Measurements from ENCODE around the gene RAD9A.
"Not testable (repeated sequence)": the region's sequence is repeated elsewhere in the genome, so short reads cannot be mapped to it uniquely, and the experiment has no call there.

The RAD9A gene

DNA sequence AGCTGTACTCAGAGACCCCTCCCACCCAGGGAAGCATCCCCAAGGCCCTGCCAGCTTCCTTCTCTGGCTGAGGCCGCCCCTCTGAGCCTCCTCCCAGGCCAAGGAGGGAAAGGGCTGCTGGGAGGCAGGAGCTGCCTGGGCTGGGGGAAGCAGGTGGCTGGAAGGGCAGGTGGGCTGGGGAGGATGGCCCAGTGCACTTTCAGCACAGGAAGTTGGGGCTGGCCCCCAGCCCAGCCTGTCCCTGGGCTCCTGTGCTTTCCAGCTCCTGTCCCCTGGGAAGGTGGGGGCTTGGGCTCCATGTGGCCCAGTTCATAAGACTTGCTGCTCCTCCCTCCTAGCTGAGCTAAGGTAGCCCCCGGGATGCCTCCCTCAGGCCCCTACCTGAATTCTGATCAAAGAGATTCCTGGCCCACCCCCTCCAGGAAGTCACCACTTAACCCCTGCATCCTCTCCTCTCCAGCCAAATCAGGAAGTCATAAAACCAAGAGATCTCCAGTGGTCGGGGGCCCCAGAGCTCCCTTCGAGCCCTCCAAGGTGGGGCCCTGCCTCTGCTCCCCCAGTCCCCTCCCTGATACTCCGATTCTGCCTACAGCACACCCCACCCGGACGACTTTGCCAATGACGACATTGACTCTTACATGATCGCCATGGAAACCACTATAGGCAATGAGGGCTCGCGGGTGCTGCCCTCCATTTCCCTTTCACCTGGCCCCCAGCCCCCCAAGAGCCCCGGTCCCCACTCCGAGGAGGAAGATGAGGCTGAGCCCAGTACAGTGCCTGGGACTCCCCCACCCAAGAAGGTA, 5.0 kb downstream of the RAD9A start:
- no peak for DNase-seq (ENCODE audit: low read depth in 2 of 2)

GRCh38 chr11:67397536-67397935, 5.8 kb downstream of the RAD9A start:
- no peak for DNase-seq (ENCODE audit: low read depth in 2 of 2)

DNA sequence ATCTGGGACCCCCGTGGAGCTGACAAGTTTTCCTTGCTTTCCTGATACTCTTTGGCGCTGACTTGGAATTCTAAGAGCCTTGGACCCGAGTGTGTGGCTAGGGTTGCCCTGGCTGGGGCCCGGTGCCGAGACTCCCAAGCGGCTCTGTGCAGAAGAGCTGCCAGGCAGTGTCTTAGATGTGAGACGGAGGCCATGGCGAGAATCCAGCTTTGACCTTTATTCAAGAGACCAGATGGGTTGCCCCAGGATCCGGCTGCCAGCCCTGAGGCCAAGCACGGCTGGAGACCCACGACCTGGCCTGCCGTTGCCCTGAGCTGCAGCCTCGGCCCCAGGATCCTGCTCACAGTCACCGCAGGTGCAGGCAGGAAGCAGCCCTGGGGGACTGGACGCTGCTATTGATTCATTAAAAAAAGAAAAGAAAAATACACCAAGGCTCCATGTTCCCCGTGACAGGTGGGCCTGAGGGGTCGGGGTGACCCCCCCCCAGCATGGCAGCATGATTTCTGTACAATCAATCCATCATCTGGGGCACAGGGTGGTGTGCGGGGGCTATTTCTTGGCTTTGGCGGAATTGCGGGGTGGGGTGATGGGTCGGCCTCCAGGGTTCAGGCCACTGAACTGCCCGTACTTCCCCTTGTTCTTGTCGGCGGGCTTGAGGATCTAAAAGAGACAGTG, 6.3 kb downstream of the RAD9A start:
- DNase-seq (ENCODE audit: low read depth in 2 of 2) = no peak

- DNase-seq (ENCODE audit: low read depth in 2 of 2) = no peak
These were observed 7.1 kb downstream of the RAD9A start for GRCh38 chr11:67398661-67399563.

GRCh38 chr11:67400251-67400941, 8.6 kb downstream of the RAD9A start:
- DNase-seq (ENCODE audit: low read depth in 2 of 2) = no peak

GRCh38 chr11:67400942-67401494, 9.2 kb downstream of the RAD9A start:
- no peak for DNase-seq (ENCODE audit: low read depth in 2 of 2)

DNA sequence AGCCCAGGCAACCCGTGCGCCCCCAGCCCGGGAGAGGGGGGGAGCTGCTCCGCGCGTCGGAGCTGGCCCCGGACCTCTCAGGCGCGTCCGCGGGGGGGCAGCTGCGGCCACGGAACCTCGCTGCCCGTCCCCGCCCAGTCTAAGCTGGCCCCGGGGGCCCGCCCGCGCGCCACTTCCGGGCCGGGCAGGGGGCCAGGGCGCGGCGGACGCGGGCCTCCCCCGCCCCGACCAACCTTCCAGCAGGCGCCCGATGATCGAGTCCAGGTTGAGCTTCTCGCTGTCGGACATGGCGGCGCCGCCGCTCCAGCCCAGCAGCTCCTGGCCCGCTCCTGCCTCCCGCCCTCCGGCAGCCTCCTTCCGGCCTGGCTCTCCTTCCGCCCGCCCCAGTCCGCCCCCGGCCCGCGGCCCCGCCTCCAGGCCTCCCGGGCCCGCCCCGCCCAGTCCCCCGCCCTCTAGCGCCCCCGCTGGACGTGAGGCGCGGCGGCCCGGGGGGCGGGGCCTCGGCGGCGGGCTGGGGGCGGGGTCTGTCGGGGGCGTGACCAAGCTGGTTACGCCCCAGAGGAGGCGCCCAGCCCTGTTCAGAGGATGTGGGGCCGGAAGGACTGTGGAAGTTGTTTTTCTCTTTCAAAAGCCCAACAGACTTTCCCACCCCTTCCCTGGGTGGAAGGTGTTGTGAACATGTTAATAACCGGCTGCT, 9.9 kb downstream of the RAD9A start, which contains the start of gene PPP1CA:
Gene PPP1CA (minus strand): TSS at position 364 of the 697 bp plus-strand sequence. CDS start 76 bp downstream, at position 288.
- DNase-seq (ENCODE audit: low read depth in 2 of 2) = peak; percentile 86

- not testable (repeated sequence) for DNase-seq (ENCODE audit: low read depth in 2 of 2)
These were observed 10.5 kb downstream of the RAD9A start for GRCh38 chr11:67402192-67402839.

GRCh38 chr11:67403085-67403484, 11.3 kb downstream of the RAD9A start:
- DNase-seq (ENCODE audit: low read depth in 2 of 2) = not testable (repeated sequence)

DNA sequence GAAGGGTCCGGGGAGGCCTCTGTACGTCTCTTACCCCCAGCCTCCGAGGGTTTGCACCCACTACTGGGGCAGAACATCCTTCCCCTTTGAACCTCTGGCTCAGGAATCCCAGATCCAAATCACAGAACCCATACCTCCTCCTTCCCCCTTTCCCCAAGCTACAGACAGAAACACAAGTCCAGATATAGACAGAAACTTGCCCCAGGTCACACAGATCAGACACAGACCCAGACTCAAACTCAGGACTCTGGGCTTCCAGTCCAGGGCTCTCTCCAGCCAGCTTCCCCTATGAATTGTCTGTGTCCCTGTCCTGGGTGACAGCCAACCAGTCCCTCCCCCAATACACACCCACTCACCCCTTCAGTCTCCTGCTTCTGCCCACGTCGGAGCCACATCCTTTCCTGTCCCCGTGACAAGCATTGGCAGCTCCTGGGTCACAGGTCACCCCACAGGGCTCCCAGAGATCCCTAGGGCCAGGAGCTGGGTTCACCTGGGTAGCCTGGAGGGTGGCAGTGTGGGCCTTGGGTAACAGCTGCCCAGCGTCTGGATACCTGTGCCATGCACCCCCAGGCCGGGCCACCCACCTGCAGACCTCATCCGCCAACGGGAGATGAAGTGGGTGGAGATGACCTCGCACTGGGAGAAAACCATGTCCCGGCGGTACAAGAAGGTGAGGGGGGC, 12.9 kb downstream of the RAD9A start:
- no peak for DNase-seq (ENCODE audit: low read depth in 2 of 2)

DNA sequence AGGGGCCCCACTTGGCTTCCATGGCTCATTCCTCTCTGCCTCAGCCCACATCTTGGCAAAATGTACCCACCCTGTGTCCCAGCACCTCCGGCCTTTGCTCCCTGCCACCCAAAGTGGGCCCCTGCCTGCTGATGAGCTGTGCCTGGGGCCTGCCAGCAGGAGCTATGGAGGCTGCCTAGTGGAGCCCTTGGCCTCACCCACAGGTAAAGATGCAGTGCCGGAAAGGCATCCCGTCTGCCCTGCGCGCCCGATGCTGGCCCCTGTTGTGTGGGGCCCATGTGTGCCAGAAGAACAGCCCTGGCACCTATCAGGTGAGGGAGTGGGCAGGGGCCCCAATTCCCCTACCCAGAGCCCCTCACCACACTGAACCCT, 13.4 kb downstream of the RAD9A start:
- no peak for DNase-seq (ENCODE audit: low read depth in 2 of 2)

DNA sequence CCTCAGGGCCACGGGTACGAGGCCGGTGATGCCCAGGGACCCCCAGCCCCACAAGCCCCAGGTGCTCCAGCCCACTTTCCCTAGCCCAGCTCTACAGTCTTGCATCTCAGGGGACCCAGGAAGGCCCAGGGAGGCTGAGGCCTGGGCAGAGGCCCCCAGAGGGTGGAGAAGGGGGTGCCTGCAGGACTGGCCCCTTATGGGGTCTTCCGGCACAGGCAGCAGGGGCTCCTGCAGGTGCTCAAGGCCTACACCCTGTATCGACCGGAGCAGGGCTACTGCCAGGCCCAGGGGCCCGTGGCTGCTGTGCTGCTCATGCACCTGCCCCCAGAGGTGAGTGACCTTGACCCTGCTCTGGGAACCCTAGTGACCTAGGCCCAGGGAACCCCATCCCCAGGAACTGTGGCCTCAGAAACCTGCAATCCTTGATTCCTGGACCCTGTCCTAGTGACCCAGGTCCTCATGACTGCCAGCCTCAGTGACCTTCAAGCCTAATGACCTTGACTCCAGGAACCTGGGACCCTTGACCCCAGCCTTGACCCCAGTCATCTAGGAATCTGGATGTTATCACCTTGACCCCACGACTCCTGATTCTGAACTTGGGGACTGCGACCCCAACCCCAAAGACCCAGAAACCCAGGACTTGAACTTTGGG, 14.0 kb downstream of the RAD9A start:
- DNase-seq (ENCODE audit: low read depth in 2 of 2) = no peak

DNA sequence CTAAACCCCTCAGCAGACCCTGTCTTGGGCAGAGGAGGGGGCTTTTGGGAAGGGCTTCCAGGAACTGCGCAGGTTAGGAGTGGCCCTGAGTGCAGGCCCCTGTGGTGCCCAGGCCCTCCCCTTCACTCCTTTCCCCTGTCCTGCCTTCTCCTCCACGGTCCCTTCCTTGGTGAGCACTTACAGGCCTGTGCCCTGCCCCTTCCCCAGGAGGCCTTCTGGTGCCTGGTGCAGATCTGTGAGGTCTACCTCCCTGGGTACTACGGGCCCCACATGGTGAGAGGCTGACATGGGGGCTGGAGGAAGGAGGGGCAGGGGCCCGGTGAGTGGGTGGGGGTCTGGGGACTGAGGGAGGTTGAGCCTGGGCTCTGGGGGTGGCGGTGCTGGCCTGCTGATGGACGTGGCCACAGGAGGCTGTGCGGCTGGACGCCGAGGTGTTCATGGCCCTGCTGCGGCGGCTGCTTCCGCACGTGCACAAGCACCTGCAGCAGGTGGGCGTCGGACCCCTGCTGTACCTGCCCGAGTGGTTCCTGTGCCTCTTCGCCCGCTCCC, 14.7 kb downstream of the RAD9A start:
- no peak for DNase-seq (ENCODE audit: low read depth in 2 of 2)

GRCh38 chr11:67406969-67407687, 15.3 kb downstream of the RAD9A start:
- DNase-seq (ENCODE audit: low read depth in 2 of 2) = no peak

- DNase-seq (ENCODE audit: low read depth in 2 of 2) = no peak
These were observed 15.9 kb downstream of the RAD9A start for GRCh38 chr11:67407688-67408163.

GRCh38 chr11:67408437-67409200, 16.8 kb downstream of the RAD9A start:
- DNase-seq (ENCODE audit: low read depth in 2 of 2) = no peak

GRCh38 chr11:67409261-67409666, 17.5 kb downstream of the RAD9A start:
- DNase-seq (ENCODE audit: low read depth in 2 of 2) = no peak
